Testis (tissue), 3 donors: Measurements from ENCODE around the gene MTCL1. TPM values are rescaled to one million over a fixed set of nuclear protein-coding genes. Genes with fewer than 3 reads are reported as not detected.

Experiments
- DNase-seq: peaks from one replicate; pipeline ENCODE4 v3.0.0-alpha.2; 2019
- H3K27ac ChIP-seq, 2 donors: fragments of 200-600 bp; sonication (generic); one replicate each; pipeline ENCODE4 v1.5.1; 2019
- H3K27me3 ChIP-seq: fragments of 200-600 bp; sonication (generic); one replicate; pipeline ENCODE4 v1.5.1; 2019
- H3K36me3 ChIP-seq: fragments of 200-600 bp; sonication (generic); one replicate; pipeline ENCODE4 v1.5.1; 2017; ENCODE audit warnings: low read depth; ENCODE audit errors: missing control alignments
- H3K4me1 ChIP-seq: fragments of 200-600 bp; sonication (generic); one replicate; pipeline ENCODE4 v1.5.1; 2019
- H3K4me3 ChIP-seq, 2 donors: fragments of 200-600 bp; sonication (generic); one replicate each; pipeline ENCODE4 v1.5.1; 2017 to 2019
- H3K9me3 ChIP-seq: fragments of 200-600 bp; sonication (generic); one replicate; pipeline ENCODE4 v1.5.1; 2017
- POLR2A ChIP-seq: fragments of 450-650 bp; IDR thresholded peaks from one replicate; pipeline ENCODE4 v1.6.1; 2017; ENCODE audit warnings: antibody characterized with exemption, mild to moderate bottlenecking, moderate library complexity
- WGBS, 2 donors: methylation state at CpG; one replicate each; pipeline ENCODE4 v1.1.5; 2018; 5-methylcytosine and 5-hydroxymethylcytosine counted together
- intact Hi-C: fragments of 100-400 bp; cut with DNase I; formaldehyde crosslinking; loops from one replicate; pipeline ENCODE4 v1.15.1; 2023; ENCODE audit warnings: low total_unique reads
- polyA plus RNA-seq: library from polyadenylated mRNA; stranded (reverse); fragments of 350-450 nt; fragmentation: Illumina TruSeq; extraction: RNeasy Lipid Tissue Mini Kit (QIAGEN cat#74804); gene quantifications from one replicate; pipeline ENCODE4 v1.2.3, GENCODE V29; 2014; ENCODE audit warnings: low read depth, low replicate concordance; ENCODE audit not compliant: insufficient read depth
- total RNA-seq, 2 donors: library from RNA; depleted of rRNA; stranded (reverse); fragments of >200 nt; gene quantifications; one replicate each; pipeline ENCODE4 v1.2.3, GENCODE V29; 2016
- TF ChIP-seq, protein P1 (sequence below), 3 experiments: fragments of 450-650 bp in 2 of 3; fragments of 200-600 bp in 1 of 3; sonication (generic) in 1 of 3; IDR thresholded peaks; one replicate each; pipeline ENCODE4 v1.5.1; 2016 to 2019; ENCODE audit warnings: antibody characterized with exemption in 3 of 3, mild to moderate bottlenecking in 2 of 3, moderate library complexity in 1 of 3

Gene MTCL1
- total and polyA plus RNA-seq, 3 donors from 2014 or later, result 27.5 to 139 (median 95.8) TPM

GRCh38 chr18:8726281-8726680 lies 20.9 kb downstream of the MTCL1 start:
- H3K36me3 ChIP-seq, result no peaks in the 10 kb centered on the region
- intact Hi-C loops, result no loop called here
- TF ChIP-seq, protein P1, sequence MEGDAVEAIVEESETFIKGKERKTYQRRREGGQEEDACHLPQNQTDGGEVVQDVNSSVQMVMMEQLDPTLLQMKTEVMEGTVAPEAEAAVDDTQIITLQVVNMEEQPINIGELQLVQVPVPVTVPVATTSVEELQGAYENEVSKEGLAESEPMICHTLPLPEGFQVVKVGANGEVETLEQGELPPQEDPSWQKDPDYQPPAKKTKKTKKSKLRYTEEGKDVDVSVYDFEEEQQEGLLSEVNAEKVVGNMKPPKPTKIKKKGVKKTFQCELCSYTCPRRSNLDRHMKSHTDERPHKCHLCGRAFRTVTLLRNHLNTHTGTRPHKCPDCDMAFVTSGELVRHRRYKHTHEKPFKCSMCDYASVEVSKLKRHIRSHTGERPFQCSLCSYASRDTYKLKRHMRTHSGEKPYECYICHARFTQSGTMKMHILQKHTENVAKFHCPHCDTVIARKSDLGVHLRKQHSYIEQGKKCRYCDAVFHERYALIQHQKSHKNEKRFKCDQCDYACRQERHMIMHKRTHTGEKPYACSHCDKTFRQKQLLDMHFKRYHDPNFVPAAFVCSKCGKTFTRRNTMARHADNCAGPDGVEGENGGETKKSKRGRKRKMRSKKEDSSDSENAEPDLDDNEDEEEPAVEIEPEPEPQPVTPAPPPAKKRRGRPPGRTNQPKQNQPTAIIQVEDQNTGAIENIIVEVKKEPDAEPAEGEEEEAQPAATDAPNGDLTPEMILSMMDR (IDR thresholded peaks at IDR 0.05), result no peak
- TF ChIP-seq POLR2A, result no peak
- no peak for DNase-seq
- no peaks in the 10 kb centered on the region for H3K27me3 ChIP-seq
- H3K27ac ChIP-seq, result no peak overlapping the region
- no peak overlapping the region for H3K4me3 ChIP-seq
- no peaks in the 10 kb centered on the region for H3K9me3 ChIP-seq
- WGBS, 2 donors, result 63 to 90% methylated on average over 17 of the region's 17 CpGs
- peaks cover 9% of the 10 kb centered on the region for H3K4me1 ChIP-seq

GRCh38 chr18:8726963-8727705 lies 21.8 kb downstream of the MTCL1 start:
- no peak overlapping the region for H3K27ac ChIP-seq
- intact Hi-C loops, result no loop called here
- no peak for DNase-seq
- no peaks in the 10 kb centered on the region for H3K9me3 ChIP-seq
- peaks cover 9% of the 10 kb centered on the region for H3K4me1 ChIP-seq
- H3K4me3 ChIP-seq, result no peak overlapping the region
- 78 to 79% methylated on average over 4 of the region's 4 CpGs for WGBS, 2 donors
- TF ChIP-seq, protein P1 (IDR thresholded peaks at IDR 0.05), result no peak
- no peak for TF ChIP-seq POLR2A
- H3K27me3 ChIP-seq, result no peaks in the 10 kb centered on the region
- H3K36me3 ChIP-seq, result no peaks in the 10 kb centered on the region

DNA sequence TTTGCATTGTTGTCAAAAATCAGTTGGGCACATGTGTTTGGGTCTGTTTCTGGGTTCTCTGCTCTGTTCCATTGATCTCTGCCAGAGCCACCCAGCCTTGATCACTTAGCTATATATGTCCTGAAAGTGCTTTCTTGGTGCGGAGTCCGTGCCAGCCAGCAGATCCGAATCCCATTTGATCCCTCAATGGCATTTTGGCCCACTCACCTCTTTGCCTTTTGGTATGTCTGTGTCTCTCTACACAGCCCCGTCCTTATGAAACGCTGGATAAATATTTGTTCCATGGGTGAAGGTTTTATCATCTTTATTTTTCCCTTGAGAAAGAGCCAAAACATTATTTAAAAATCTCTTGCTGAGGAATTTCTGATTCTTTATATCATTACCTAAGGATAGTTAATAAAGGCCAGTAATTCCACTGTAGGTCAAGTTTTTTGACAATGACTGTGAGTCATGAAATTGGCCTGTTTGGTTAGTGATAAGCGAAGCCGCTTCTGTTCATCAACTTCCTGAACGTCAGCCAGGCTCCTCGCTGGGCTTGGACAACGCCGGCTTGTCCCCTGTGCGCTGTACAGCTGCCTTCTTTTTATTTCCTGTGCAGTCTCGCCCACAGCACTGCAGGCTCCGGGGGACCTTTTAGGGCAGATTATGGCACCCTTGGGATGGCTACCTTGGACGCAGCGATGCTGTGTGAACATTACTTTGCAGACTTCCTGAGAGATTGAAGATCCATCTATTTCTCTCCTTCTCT lies 24.9 kb downstream of the MTCL1 start:
- no peak overlapping the region for H3K4me3 ChIP-seq
- H3K9me3 ChIP-seq, result no peaks in the 10 kb centered on the region
- no peak for TF ChIP-seq POLR2A
- TF ChIP-seq, protein P1 (IDR thresholded peaks at IDR 0.05), result no peak
- intact Hi-C loops, result no loop called here
- peak overlapping the region in 1 of 2 donors; percentile 5 for H3K27ac ChIP-seq
- peak; percentile 58 for DNase-seq
- no peaks in the 10 kb centered on the region for H3K36me3 ChIP-seq
- H3K27me3 ChIP-seq, result no peaks in the 10 kb centered on the region
- peaks cover 9% of the 10 kb centered on the region for H3K4me1 ChIP-seq
- WGBS, 2 donors, result 40 to 61% methylated on average over 16 of the region's 16 CpGs

DNA sequence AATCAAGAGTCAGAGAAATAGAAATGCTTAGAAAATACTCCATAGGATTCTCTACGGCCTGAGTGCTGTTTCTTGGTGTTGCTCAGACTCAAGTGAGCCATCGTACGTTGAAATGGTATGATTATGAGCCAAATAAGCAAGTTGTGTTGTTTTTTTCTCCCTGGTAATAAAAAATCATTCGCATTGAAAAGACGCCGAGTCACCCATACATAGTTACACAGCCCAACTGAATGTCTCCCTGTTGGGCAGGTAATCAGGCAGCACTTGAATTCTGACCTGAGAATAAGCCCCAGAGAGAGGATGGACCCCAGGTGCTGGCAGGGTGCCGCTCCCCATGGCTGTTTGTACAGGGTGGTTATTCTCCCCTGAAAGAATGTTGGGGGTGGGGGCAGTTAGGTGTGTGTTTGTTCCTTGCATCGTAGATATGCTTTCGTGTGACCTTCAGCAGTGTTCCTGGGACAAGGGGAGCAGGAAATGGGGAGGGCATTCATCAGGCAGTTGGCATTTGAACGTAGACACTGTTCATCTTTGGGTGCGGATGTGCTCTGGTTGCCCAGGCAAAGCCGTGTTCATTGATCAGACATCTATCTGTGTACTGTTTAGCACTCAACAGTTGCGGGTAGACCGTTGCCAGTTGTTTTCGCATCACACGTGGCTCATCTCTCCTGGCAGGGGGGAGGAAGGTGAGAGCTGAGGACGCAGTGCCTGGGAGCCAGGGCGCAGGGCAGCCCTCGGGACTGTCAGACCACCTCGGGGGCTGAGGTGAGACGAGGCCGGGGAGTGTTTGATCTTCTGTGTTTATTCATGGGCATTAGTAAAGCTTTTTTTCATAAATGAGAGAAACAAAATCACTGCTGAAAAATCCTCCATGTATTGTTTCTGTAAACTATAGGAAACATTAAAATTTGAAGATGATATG lies 27.3 kb downstream of the MTCL1 start:
- DNase-seq, result no peak
- Histone ChIP-seq H3K27me3 (no peaks in the 10 kb centered on the region), H3K9me3 (no peaks in the 10 kb centered on the region), H3K27ac (no peak overlapping the region), H3K36me3 (no peaks in the 10 kb centered on the region), H3K4me3 (no peak overlapping the region), H3K4me1 (peaks cover 9% of the 10 kb centered on the region)
- no peak for TF ChIP-seq POLR2A
- TF ChIP-seq, protein P1 (IDR thresholded peaks at IDR 0.05), result no peak
- intact Hi-C loops, result no loop called here
- 77 to 84% methylated on average over 21 to 22 of the region's 22 CpGs for WGBS, 2 donors
